ENCODE results near the gene RFX2.

DNA sequence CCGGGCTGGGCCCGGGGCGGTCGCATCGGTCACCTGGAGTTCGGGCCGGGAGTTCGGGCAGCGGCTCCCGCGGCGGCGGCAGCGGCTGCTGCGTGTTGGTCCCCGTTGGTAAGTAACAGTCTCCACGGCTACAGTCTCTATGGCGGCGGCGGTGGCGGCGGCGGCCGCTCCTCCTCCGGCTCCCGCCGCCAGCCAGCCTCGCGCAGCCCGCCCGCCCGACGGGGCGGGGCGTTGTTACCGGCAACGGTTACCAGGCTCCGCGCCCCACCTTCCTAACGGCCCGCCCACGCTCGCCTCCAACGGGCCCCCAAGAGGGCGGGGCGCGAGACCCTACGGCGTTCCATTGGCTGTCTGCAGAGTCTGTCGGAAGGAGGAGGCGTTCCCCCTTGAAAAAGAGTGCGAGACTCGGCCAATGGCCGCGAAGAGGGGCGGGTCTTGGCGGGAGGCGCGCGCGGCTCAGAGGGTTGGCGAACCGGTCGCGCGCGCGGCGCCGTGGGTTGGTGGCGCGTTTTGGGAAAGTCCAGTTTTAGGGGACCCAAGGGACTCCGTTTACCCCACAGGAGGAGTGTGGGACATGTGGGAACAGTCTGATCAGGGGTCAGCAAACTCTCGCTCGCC lies at the start of gene RFX2:
- TF ChIP-seq, protein P1, sequence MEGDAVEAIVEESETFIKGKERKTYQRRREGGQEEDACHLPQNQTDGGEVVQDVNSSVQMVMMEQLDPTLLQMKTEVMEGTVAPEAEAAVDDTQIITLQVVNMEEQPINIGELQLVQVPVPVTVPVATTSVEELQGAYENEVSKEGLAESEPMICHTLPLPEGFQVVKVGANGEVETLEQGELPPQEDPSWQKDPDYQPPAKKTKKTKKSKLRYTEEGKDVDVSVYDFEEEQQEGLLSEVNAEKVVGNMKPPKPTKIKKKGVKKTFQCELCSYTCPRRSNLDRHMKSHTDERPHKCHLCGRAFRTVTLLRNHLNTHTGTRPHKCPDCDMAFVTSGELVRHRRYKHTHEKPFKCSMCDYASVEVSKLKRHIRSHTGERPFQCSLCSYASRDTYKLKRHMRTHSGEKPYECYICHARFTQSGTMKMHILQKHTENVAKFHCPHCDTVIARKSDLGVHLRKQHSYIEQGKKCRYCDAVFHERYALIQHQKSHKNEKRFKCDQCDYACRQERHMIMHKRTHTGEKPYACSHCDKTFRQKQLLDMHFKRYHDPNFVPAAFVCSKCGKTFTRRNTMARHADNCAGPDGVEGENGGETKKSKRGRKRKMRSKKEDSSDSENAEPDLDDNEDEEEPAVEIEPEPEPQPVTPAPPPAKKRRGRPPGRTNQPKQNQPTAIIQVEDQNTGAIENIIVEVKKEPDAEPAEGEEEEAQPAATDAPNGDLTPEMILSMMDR (conservative IDR thresholded peaks at IDR 0.05; ENCODE audit: low read length) = no peak
- no peak for TF ChIP-seq EZH2phosphoT487 (IDR thresholded peaks at IDR 0.05; ENCODE audit: borderline replicate concordance)

All from Loucy (cell line).